NT2/D1 (cell line): Measurements from ENCODE around the gene KIF22.

ENCODE experiments used
- DNase-seq: peaks from one replicate; pipeline ENCODE4 v3.0.0-alpha.2; 2011; ENCODE audit warnings: low read depth, low spot score
- H3K27me3 ChIP-seq: 2 replicates; pipeline ENCODE4 v1.6.0; 2011; ENCODE audit warnings: mild to moderate bottlenecking; ENCODE audit not compliant: insufficient read length, insufficient read depth
- H3K36me3 ChIP-seq: 2 replicates; pipeline ENCODE4 v1.6.1; 2011; ENCODE audit warnings: mild to moderate bottlenecking, low read length, mixed read lengths; ENCODE audit not compliant: insufficient read depth, insufficient read length
- H3K4me1 ChIP-seq: 2 replicates; pipeline ENCODE4 v1.5.1; 2011; ENCODE audit not compliant: insufficient read depth, insufficient read length
- H3K4me3 ChIP-seq: 2 replicates; pipeline ENCODE4 v1.5.1; 2011; ENCODE audit warnings: low read depth; ENCODE audit not compliant: insufficient read length
- H3K9ac ChIP-seq: 2 replicates; pipeline ENCODE4 v1.6.0; 2011; ENCODE audit warnings: low read depth; ENCODE audit not compliant: insufficient read length
- H3K9me3 ChIP-seq: 2 replicates; pipeline ENCODE4 v1.5.1; 2011; ENCODE audit warnings: mild to moderate bottlenecking, low read length; ENCODE audit not compliant: insufficient read depth
- SUZ12 ChIP-seq: IDR thresholded peaks from 2 replicates; pipeline ENCODE4 v1.6.1; 2011; ENCODE audit not compliant: insufficient read length, insufficient read depth; ENCODE audit errors: extremely low read depth
- YY1 ChIP-seq: IDR thresholded peaks from 2 replicates; pipeline ENCODE4 v1.6.1; 2011; ENCODE audit not compliant: insufficient read length, insufficient read depth
- ZNF274 ChIP-seq: IDR thresholded peaks from 2 replicates; pipeline ENCODE4 v1.6.1; 2011; ENCODE audit warnings: mild to moderate bottlenecking, low read depth, low read length

Gene KIF22

GRCh38 chr16:29813644-29814562, 23.4 kb downstream of the KIF22 start:
- DNase-seq = no peak
- Histone ChIP-seq H3K36me3 (peaks cover 30% of the 10 kb centered on the region), H3K9ac (peak overlapping the region; percentile 86), H3K4me3 (no peak overlapping the region), H3K4me1 (peaks cover 30% of the 10 kb centered on the region), H3K9me3 (no peaks in the 10 kb centered on the region), H3K27me3 (no peaks in the 10 kb centered on the region)
- TF ChIP-seq ZNF274 = no peak
- TF ChIP-seq SUZ12 = no peak
- no peak for TF ChIP-seq YY1

- Histone ChIP-seq H3K36me3 (peaks cover 30% of the 10 kb centered on the region), H3K9me3 (no peaks in the 10 kb centered on the region), H3K27me3 (no peaks in the 10 kb centered on the region), H3K4me3 (no peak overlapping the region), H3K4me1 (peaks cover 28% of the 10 kb centered on the region), H3K9ac (peak overlapping the region; percentile 86)
- DNase-seq = no peak
- TF ChIP-seq ZNF274 (no peak), YY1 (no peak), SUZ12 (no peak)
Observed at GRCh38 chr16:29814592-29814991, 24.0 kb downstream of the KIF22 start.

GRCh38 chr16:29815032-29815721, 24.6 kb downstream of the KIF22 start:
- Histone ChIP-seq H3K4me1 (peaks cover 25% of the 10 kb centered on the region), H3K9ac (peak overlapping the region; percentile 86), H3K9me3 (no peaks in the 10 kb centered on the region), H3K36me3 (peaks cover 30% of the 10 kb centered on the region), H3K4me3 (peak overlapping the region; percentile 92), H3K27me3 (no peaks in the 10 kb centered on the region)
- no peak for DNase-seq
- TF ChIP-seq YY1 (no peak), ZNF274 (no peak), SUZ12 (no peak)

GRCh38 chr16:29815793-29816693, 25.5 kb downstream of the KIF22 start, which contains the start of gene PAGR1:
TSS of gene PAGR1 (plus strand) at chr16:29816152. CDS start at chr16:29816526, 374 bp downstream.
- Histone ChIP-seq H3K9ac (peak within 1 kb of the TSS; percentile 99), H3K4me3 (peak within 1 kb of the TSS; percentile 92), H3K9me3 (no peaks in the 10 kb centered on the region), H3K36me3 (peaks cover 34% of the 10 kb centered on the region), H3K27me3 (no peaks in the 10 kb centered on the region), H3K4me1 (peaks cover 27% of the 10 kb centered on the region)
- TF ChIP-seq ZNF274 (no peak), SUZ12 (no peak), YY1 (peak; percentile 99)
- peak; percentile 99 for DNase-seq

GRCh38 chr16:29816694-29817441, 26.3 kb downstream of the KIF22 start:
- Histone ChIP-seq H3K36me3 (peaks cover 38% of the 10 kb centered on the region), H3K4me3 (peak overlapping the region; percentile 92), H3K27me3 (no peaks in the 10 kb centered on the region), H3K4me1 (peaks cover 34% of the 10 kb centered on the region), H3K9ac (peak overlapping the region; percentile 99), H3K9me3 (no peaks in the 10 kb centered on the region)
- no peak for TF ChIP-seq SUZ12
- no peak for TF ChIP-seq YY1
- TF ChIP-seq ZNF274 = no peak
- no peak for DNase-seq

GRCh38 chr16:29818082-29818481, 27.5 kb downstream of the KIF22 start:
- no peak for TF ChIP-seq SUZ12
- TF ChIP-seq ZNF274 = no peak
- TF ChIP-seq YY1 = no peak
- peaks cover 36% of the 10 kb centered on the region for H3K4me1 ChIP-seq
- H3K36me3 ChIP-seq = peaks cover 38% of the 10 kb centered on the region
- H3K4me3 ChIP-seq = no peak overlapping the region
- H3K9me3 ChIP-seq = no peaks in the 10 kb centered on the region
- H3K27me3 ChIP-seq = no peaks in the 10 kb centered on the region
- no peak overlapping the region for H3K9ac ChIP-seq
- DNase-seq = no peak
